ENCODE measurements around the gene HOXD12. TPM values are rescaled to one million over a fixed set of nuclear protein-coding genes. Genes with fewer than 3 reads are reported as not detected.

HOXD12 gene
- total RNA-seq, 4 donors from 2014 or later, result not detected

GRCh38 chr2:176124947-176125771, 25.6 kb downstream of the HOXD12 start:
- 23 to 30% methylated on average over 2 to 5 of the region's 9 CpGs for WGBS, 2 donors
- intact Hi-C loops (cut with DNase I), result loop anchor here (5.0 to 10.0 kb wide), 3 partner anchors 512 to 1020 kb away; no protein-coding TSS in a partner anchor
- Histone ChIP-seq H3K36me3 (no peaks in the 10 kb centered on the region), H3K4me3 (peak overlapping the region in 3 of 4 donors; percentile 27 to 54 (median 36)), H3K27ac (peak overlapping the region in 3 of 4 donors; percentile 45 to 85 (median 61)), H3K4me1 (peaks cover 6 to 60% (median 9%) of the 10 kb centered on the region in 3 donors), H3K27me3 (peaks cover 38 to 100% (median 61%) of the 10 kb centered on the region in 4 donors), H3K9me3 (no peaks in the 10 kb centered on the region)
- DNase-seq, result no peak
- TF ChIP-seq POLR2A (IDR thresholded peaks at IDR 0.05) (no peak), CTCF (IDR thresholded peaks at IDR 0.05) (no peak)

DNA sequence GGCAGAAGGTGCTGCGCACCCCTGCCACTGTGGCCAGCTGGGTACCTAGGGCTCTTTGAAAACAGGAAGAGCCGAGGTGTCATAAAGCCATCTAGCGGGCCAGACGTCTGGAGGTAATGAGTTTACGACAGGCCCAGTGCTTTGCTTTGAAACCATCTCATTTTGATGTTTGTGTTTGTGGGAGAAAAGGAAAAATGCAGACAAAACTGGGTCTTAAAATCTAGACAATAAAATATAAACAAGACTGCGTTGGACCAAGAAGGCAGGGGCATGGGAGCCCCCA, 26.1 kb downstream of the HOXD12 start:
- WGBS, 2 donors, result 24 to 44% methylated on average over 6 of the region's 6 CpGs
- peaks cover 9 to 66% (median 9%) of the 10 kb centered on the region in 3 donors for H3K4me1 ChIP-seq
- H3K27me3 ChIP-seq, result peaks cover 34 to 100% (median 58%) of the 10 kb centered on the region in 4 donors
- no peak for TF ChIP-seq CTCF (IDR thresholded peaks at IDR 0.05)
- TF ChIP-seq POLR2A (IDR thresholded peaks at IDR 0.05), result no peak
- intact Hi-C loops (cut with DNase I), result loop anchor here (5.0 to 10.0 kb wide), 3 partner anchors 512 to 1019 kb away; no protein-coding TSS in a partner anchor
- DNase-seq, result no peak
- H3K4me3 ChIP-seq, result no peak overlapping the region
- no peaks in the 10 kb centered on the region for H3K9me3 ChIP-seq
- H3K27ac ChIP-seq, result peak overlapping the region in 2 of 4 donors; percentile 61 to 85
- no peaks in the 10 kb centered on the region for H3K36me3 ChIP-seq

GRCh38 chr2:176126929-176127773, 27.6 kb downstream of the HOXD12 start:
- intact Hi-C loops (cut with DNase I), result loop anchor here (5.0 to 10.0 kb wide), 3 partner anchors 510 to 1018 kb away; no protein-coding TSS in a partner anchor
- 3 to 4% methylated on average over 13 of the region's 13 CpGs for WGBS, 2 donors
- Histone ChIP-seq H3K36me3 (no peaks in the 10 kb centered on the region), H3K4me3 (no peak overlapping the region), H3K4me1 (peaks cover 9 to 60% (median 9%) of the 10 kb centered on the region in 3 donors), H3K27ac (peak overlapping the region in 2 of 4 donors; percentile 49 to 53), H3K27me3 (peaks cover 34 to 100% (median 57%) of the 10 kb centered on the region in 4 donors), H3K9me3 (no peaks in the 10 kb centered on the region)
- TF ChIP-seq POLR2A (IDR thresholded peaks at IDR 0.05) (no peak), CTCF (IDR thresholded peaks at IDR 0.05) (peak; percentile 84 to 91 (median 88))
- no peak for DNase-seq

DNA sequence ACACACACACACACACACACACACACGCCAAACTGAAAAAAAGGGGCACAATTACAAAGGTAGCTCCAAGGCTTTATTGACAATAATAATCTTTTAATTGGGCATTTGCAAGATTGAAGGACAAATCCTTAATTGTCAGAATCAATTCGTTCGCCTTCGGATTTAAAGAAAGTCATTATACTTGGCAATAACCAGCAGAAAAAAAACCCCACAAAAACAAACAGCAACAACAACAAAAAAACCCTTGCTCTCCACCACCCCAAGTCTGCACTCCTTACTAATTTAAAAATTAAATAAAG, 28.1 kb downstream of the HOXD12 start:
- Histone ChIP-seq H3K27ac (peak overlapping the region in 2 of 4 donors; percentile 71 to 86), H3K27me3 (peaks cover 28 to 100% (median 57%) of the 10 kb centered on the region in 4 donors), H3K4me1 (peaks cover 5 to 60% (median 9%) of the 10 kb centered on the region in 3 donors), H3K9me3 (no peaks in the 10 kb centered on the region), H3K36me3 (no peaks in the 10 kb centered on the region), H3K4me3 (peak overlapping the region in 1 of 4 donors; percentile 54)
- no peak for TF ChIP-seq POLR2A (IDR thresholded peaks at IDR 0.05)
- no peak for TF ChIP-seq CTCF (IDR thresholded peaks at IDR 0.05)
- intact Hi-C loops (cut with DNase I), result loop anchor here (5.0 to 10.0 kb wide), 3 partner anchors 510 to 1017 kb away; no protein-coding TSS in a partner anchor
- 21 to 23% methylated on average over 4 of the region's 4 CpGs for WGBS, 2 donors
- no peak for DNase-seq
